Body of pancreas (tissue), 4 donors: ENCODE data around the gene ALDH1A3. TPM values are rescaled to one million over a fixed set of nuclear protein-coding genes. Genes with fewer than 3 reads are reported as not detected.

Experiments used
- ATAC-seq: fragments of 150-250 bp; one replicate; pipeline ENCODE4 v1.9.1; 2016
- DNase-seq, 4 donors: peaks; one replicate each; pipeline ENCODE4 v3.0.0-alpha.2; 2019
- H3K27ac ChIP-seq, 4 donors: fragments of 200-600 bp; sonication (generic); 1 replicate in 3 of 4; 2 replicates in 1 of 4; pipeline versions ENCODE4 v1.5.1 to v1.6.1; 2016 to 2019; ENCODE audit warnings: mild to moderate bottlenecking in 1 of 4, mixed read lengths in 1 of 4, moderate library complexity in 1 of 4
- H3K27me3 ChIP-seq, 2 donors: fragments of 200-600 bp; sonication (generic); one replicate each; pipeline ENCODE4 v1.6.0; 2016; ENCODE audit warnings: mild to moderate bottlenecking in 1 of 2
- H3K36me3 ChIP-seq, 2 donors: fragments of 200-600 bp; sonication (generic); replicated peaks in 1 of 2; 2 replicates each; pipeline ENCODE4 v1.5.1; 2016; ENCODE audit warnings: low read depth in 2 of 2; ENCODE audit not compliant: insufficient read depth in 1 of 2
- H3K4me1 ChIP-seq: fragments of 200-600 bp; sonication (generic); one replicate; pipeline ENCODE4 v1.6.0; 2016
- H3K4me3 ChIP-seq, 2 donors: fragments of 200-600 bp; sonication (generic); 1 replicate in 1 of 2; 2 replicates in 1 of 2; pipeline ENCODE4 v1.5.1; 2016 to 2019
- H3K9me3 ChIP-seq, 3 donors: fragments of 200-600 bp; sonication (generic); 1 replicate in 2 of 3; 2 replicates in 1 of 3; pipeline ENCODE4 v1.5.1; 2016
- CTCF ChIP-seq, 7 experiments: fragments of 450-650 bp in 4 of 7; fragments of 200-600 bp in 3 of 7; sonication (generic) in 3 of 7; IDR thresholded peaks; one replicate each; pipeline ENCODE4 v1.5.1; 2016 to 2019; ENCODE audit warnings: antibody characterized with exemption in 7 of 7
- POLR2A ChIP-seq, 3 donors: fragments of 450-650 bp; IDR thresholded peaks; one replicate each; pipeline ENCODE4 v1.6.1; 2016; ENCODE audit warnings: antibody characterized with exemption in 3 of 3, mild to moderate bottlenecking in 2 of 3
- WGBS, 2 donors: methylation state at CpG; one replicate each; pipeline ENCODE4 v1.1.5; 2017; 5-methylcytosine and 5-hydroxymethylcytosine counted together
- intact Hi-C: fragments of 100-400 bp; cut with DNase I; formaldehyde crosslinking; loops from one replicate; pipeline ENCODE4 v1.15.1; 2023
- total RNA-seq, 2 donors: library from RNA; depleted of rRNA; stranded (reverse); fragments of >200 nt; gene quantifications; one replicate each; pipeline ENCODE4 v1.1.0, GENCODE V29; 2016

The ALDH1A3 gene
- total RNA-seq, 2 donors from 2014 or later: 19.5 to 33.9 TPM

GRCh38 chr15:100856867-100857266, 22.8 kb upstream of the ALDH1A3 start:
- no peak for DNase-seq
- WGBS, 2 donors: 26 to 36% methylated on average over 5 of the region's 5 CpGs
- Histone ChIP-seq H3K4me1 (no peaks in the 10 kb centered on the region), H3K27ac (no peak overlapping the region), H3K36me3 (no peaks in the 10 kb centered on the region), H3K9me3 (no peaks in the 10 kb centered on the region), H3K27me3 (no peaks in the 10 kb centered on the region), H3K4me3 (no peak overlapping the region)
- TF ChIP-seq POLR2A (IDR thresholded peaks at IDR 0.05) (no peak), CTCF (IDR thresholded peaks at IDR 0.05) (no peak)
- no peak for ATAC-seq
- intact Hi-C loops: loop anchor here (5.0 kb wide), 1 partner anchor 50 kb away; no protein-coding TSS in a partner anchor

GRCh38 chr15:100858294-100858693, 21.3 kb upstream of the ALDH1A3 start:
- no peaks in the 10 kb centered on the region for H3K27me3 ChIP-seq
- no peaks in the 10 kb centered on the region for H3K9me3 ChIP-seq
- ATAC-seq (no peak), DNase-seq (no peak)
- no peak overlapping the region for H3K4me3 ChIP-seq
- no peak overlapping the region for H3K27ac ChIP-seq
- H3K36me3 ChIP-seq: no peaks in the 10 kb centered on the region
- no peaks in the 10 kb centered on the region for H3K4me1 ChIP-seq
- intact Hi-C loops: loop anchor here (5.0 kb wide), 1 partner anchor 49 kb away; no protein-coding TSS in a partner anchor
- TF ChIP-seq CTCF (IDR thresholded peaks at IDR 0.05): no peak
- TF ChIP-seq POLR2A (IDR thresholded peaks at IDR 0.05): no peak
- WGBS, 2 donors: 78 to 82% methylated on average over 2 of the region's 2 CpGs

- no peak overlapping the region for H3K4me3 ChIP-seq
- H3K4me1 ChIP-seq: no peaks in the 10 kb centered on the region
- H3K36me3 ChIP-seq: no peaks in the 10 kb centered on the region
- ATAC-seq: no peak
- WGBS, 2 donors: 88 to 93% methylated on average over 11 of the region's 11 CpGs
- no peak overlapping the region for H3K27ac ChIP-seq
- intact Hi-C loops: loop anchor here (5.0 to 10.0 kb wide), 3 partner anchors 47 to 225 kb away; no protein-coding TSS in a partner anchor
- no peaks in the 10 kb centered on the region for H3K9me3 ChIP-seq
- DNase-seq: no peak
- no peak for TF ChIP-seq POLR2A (IDR thresholded peaks at IDR 0.05)
- TF ChIP-seq CTCF (IDR thresholded peaks at IDR 0.05): no peak
- H3K27me3 ChIP-seq: no peaks in the 10 kb centered on the region
These were observed 19.4 kb upstream of the ALDH1A3 start for GRCh38 chr15:100859970-100860828.

- intact Hi-C loops: loop anchor here (10.0 kb wide), 2 partner anchors 176 to 226 kb away; no protein-coding TSS in a partner anchor
- WGBS, 2 donors: 58 to 66% methylated on average over 14 of the region's 14 CpGs
- H3K4me3 ChIP-seq: no peak overlapping the region
These were observed 18.7 kb upstream of the ALDH1A3 start for GRCh38 chr15:100860829-100861510.

More at GRCh38 chr15:100860829-100861510, 18.7 kb upstream of the ALDH1A3 start:
- peak overlapping the region in 1 of 4 donors; percentile 20 for H3K27ac ChIP-seq
- no peaks in the 10 kb centered on the region for H3K4me1 ChIP-seq
- ATAC-seq (no peak), DNase-seq (no peak)
- no peaks in the 10 kb centered on the region for H3K36me3 ChIP-seq
- H3K9me3 ChIP-seq: no peaks in the 10 kb centered on the region
- no peak for TF ChIP-seq POLR2A (IDR thresholded peaks at IDR 0.05)
- no peak for TF ChIP-seq CTCF (IDR thresholded peaks at IDR 0.05)
- no peaks in the 10 kb centered on the region for H3K27me3 ChIP-seq
